ENCODE measurements around the gene ACOT2.

The ACOT2 gene

GRCh38 chr14:73613419-73613963 is 44.5 kb downstream of the ACOT2 start:
- TF ChIP-seq, protein P1, sequence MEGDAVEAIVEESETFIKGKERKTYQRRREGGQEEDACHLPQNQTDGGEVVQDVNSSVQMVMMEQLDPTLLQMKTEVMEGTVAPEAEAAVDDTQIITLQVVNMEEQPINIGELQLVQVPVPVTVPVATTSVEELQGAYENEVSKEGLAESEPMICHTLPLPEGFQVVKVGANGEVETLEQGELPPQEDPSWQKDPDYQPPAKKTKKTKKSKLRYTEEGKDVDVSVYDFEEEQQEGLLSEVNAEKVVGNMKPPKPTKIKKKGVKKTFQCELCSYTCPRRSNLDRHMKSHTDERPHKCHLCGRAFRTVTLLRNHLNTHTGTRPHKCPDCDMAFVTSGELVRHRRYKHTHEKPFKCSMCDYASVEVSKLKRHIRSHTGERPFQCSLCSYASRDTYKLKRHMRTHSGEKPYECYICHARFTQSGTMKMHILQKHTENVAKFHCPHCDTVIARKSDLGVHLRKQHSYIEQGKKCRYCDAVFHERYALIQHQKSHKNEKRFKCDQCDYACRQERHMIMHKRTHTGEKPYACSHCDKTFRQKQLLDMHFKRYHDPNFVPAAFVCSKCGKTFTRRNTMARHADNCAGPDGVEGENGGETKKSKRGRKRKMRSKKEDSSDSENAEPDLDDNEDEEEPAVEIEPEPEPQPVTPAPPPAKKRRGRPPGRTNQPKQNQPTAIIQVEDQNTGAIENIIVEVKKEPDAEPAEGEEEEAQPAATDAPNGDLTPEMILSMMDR (IDR thresholded peaks at IDR 0.05): no peak

DNA sequence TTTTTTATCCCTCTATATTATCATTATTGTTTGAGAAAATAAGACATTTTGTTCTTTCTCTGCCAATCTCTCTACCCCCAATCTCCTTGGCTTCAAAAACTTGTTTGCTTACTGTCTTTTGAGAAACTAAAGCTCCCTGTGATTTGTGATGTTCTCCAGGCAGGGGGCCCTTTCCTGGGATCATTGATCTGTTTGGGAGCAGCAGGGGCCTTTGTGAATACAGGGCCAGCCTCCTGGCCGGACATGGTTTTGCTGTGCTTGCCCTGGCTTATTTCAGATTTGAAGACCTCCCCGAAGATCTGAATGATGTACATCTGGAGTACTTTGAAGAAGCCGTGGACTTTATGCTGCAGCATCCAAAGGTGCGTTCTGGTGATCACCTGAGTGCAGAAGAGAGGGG is 47.8 kb downstream of the ACOT2 start:
- TF ChIP-seq, protein P1 (IDR thresholded peaks at IDR 0.05): no peak

- TF ChIP-seq, protein P1 (IDR thresholded peaks at IDR 0.05): no peak
Observed at GRCh38 chr14:73619524-73619923, 50.5 kb downstream of the ACOT2 start.

DNA sequence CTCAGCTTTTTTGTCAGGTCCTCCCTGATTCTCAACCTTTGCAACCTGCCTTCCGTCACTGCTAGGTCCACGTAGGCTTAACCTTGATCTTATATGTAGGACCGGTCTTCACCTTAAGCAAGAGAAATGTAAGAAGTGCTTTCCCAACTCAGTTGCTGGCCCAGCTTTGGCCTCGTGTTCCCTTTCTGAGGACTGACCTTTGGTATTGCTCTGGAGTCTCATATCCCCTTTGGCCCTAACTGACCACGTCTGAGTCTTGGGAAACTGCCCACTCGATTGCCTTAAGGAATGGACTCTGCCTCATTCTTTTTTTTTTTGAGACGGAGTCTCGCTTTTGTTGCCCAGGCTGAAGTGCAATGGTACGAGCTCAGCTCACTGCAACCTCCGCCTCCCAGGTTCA is 51.3 kb downstream of the ACOT2 start:
- TF ChIP-seq, protein P1 (IDR thresholded peaks at IDR 0.05): no peak

DNA sequence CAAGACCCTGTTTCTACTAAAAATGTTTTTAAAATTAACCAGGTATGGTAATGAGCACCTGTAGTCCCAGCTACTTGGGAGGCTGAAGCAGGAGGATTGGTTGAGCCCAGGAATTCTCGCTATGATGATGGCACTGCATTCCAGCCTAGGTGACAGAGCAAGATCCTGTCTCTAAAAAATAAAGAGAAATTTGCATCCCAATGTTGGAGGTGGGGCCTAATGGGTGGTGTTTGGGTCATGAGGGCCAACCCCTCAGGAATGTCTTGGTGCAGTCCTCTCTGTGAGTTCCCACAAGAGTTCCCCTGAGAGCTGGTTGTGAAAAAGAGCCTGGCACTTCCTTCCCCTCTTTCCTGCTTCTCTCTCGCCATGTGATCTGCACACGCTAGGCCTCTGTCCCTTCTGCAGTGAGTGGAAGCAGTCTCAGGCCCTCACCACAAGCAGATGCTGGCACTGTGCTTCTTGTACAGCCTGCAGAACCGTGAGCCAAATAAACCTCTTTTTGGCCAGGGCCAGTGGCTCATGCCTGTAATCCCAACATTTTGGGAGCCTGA is 54.6 kb downstream of the ACOT2 start:
- TF ChIP-seq, protein P1 (IDR thresholded peaks at IDR 0.05): no peak

All from LNCAP (cell line).